Neuronal stem cell (in vitro differentiated cells): ENCODE measurements around the gene F12.

Experiments used
- DNase-seq: peaks from one replicate; pipeline ENCODE4 v3.0.0-alpha.2; 2013; ENCODE audit warnings: low spot score
- H2AFZ ChIP-seq: one replicate; pipeline ENCODE4 v1.6.1; 2013; ENCODE audit warnings: mild to moderate bottlenecking, low read length, inconsistent platforms
- H2AK5ac ChIP-seq: 2 replicates; pipeline ENCODE4 v1.6.1; 2013; ENCODE audit warnings: low read depth, mild to moderate bottlenecking, inconsistent platforms, low read length, moderate library complexity, mixed read lengths
- H2BK120ac ChIP-seq: 2 replicates; pipeline ENCODE4 v1.6.1; 2013; ENCODE audit warnings: low read depth, mild to moderate bottlenecking, inconsistent platforms, low read length, moderate library complexity, mixed read lengths
- H2BK12ac ChIP-seq: one replicate; pipeline ENCODE4 v1.6.1; 2013; ENCODE audit warnings: low read length, inconsistent platforms
- H2BK15ac ChIP-seq: 2 replicates; pipeline ENCODE4 v1.6.1; 2013; ENCODE audit warnings: mild to moderate bottlenecking, low read length, inconsistent platforms, mixed read lengths
- H2BK5ac ChIP-seq: one replicate; pipeline ENCODE4 v1.6.1; 2013; ENCODE audit warnings: inconsistent platforms, mild to moderate bottlenecking, low read length, moderate library complexity
- H3K14ac ChIP-seq: one replicate; pipeline ENCODE4 v1.6.1; 2013; ENCODE audit warnings: low read length, inconsistent platforms
- H3K18ac ChIP-seq: 2 replicates; pipeline ENCODE4 v1.6.1; 2013; ENCODE audit warnings: low read length, inconsistent platforms
- H3K23ac ChIP-seq: 2 replicates; pipeline ENCODE4 v1.6.1; 2013; ENCODE audit warnings: low read depth, mild to moderate bottlenecking, mixed read lengths, low read length, inconsistent platforms; ENCODE audit not compliant: poor library complexity
- H3K27ac ChIP-seq: replicated peaks from 3 replicates; pipeline ENCODE4 v1.5.1; 2013; ENCODE audit warnings: low read length, inconsistent platforms
- H3K27me3 ChIP-seq, 3 experiments: 2 replicates each; pipeline ENCODE4 v1.6.1; 2013; ENCODE audit warnings: low read length in 3 of 3, mild to moderate bottlenecking in 2 of 3, inconsistent platforms in 1 of 3, low read depth in 1 of 3, mixed read lengths in 1 of 3, moderate library complexity in 1 of 3; ENCODE audit not compliant: control insufficient read depth in 3 of 3, insufficient read depth in 3 of 3
- H3K36me3 ChIP-seq, 2 donors: replicated peaks in 1 of 2; 2 replicates each; pipeline ENCODE4 v1.6.1; 2013; ENCODE audit warnings: low read length in 2 of 2; ENCODE audit not compliant: control insufficient read depth in 2 of 2, insufficient read depth in 2 of 2
- H3K4ac ChIP-seq: 2 replicates; pipeline ENCODE4 v1.6.1; 2013; ENCODE audit warnings: inconsistent platforms, mild to moderate bottlenecking, low read length, moderate library complexity
- H3K4me1 ChIP-seq, 2 donors: 1 replicate in 1 of 2; 2 replicates in 1 of 2; pipeline ENCODE4 v1.6.1; 2013; ENCODE audit warnings: low read length in 2 of 2, low read depth in 1 of 2; ENCODE audit not compliant: control insufficient read depth in 2 of 2, insufficient read depth in 1 of 2
- H3K4me2 ChIP-seq: one replicate; pipeline ENCODE4 v1.6.1; 2013; ENCODE audit warnings: mild to moderate bottlenecking, low read length, inconsistent platforms; ENCODE audit not compliant: insufficient read depth, poor library complexity, severe bottlenecking
- H3K4me3 ChIP-seq, 2 donors: 2 replicates each; pipeline ENCODE4 v1.5.1; 2013; ENCODE audit warnings: low read length in 2 of 2, mild to moderate bottlenecking in 2 of 2, inconsistent platforms in 1 of 2, moderate library complexity in 1 of 2
- H3K79me1 ChIP-seq: one replicate; pipeline ENCODE4 v1.6.1; 2013; ENCODE audit warnings: low read depth, mild to moderate bottlenecking, inconsistent platforms, low read length, moderate library complexity
- H3K9ac ChIP-seq: one replicate; pipeline ENCODE4 v1.6.1; 2013; ENCODE audit warnings: mild to moderate bottlenecking, low read depth, low read length, inconsistent platforms; ENCODE audit not compliant: poor library complexity
- H3K9me3 ChIP-seq, 2 donors: replicated peaks in 1 of 2; 2 replicates each; pipeline versions ENCODE3 to v1.6.1; 2013; ENCODE audit warnings: low read length in 2 of 2, mild to moderate bottlenecking in 2 of 2, inconsistent platforms in 1 of 2, low read depth in 1 of 2, mixed read lengths in 1 of 2, moderate library complexity in 1 of 2; ENCODE audit not compliant: control insufficient read depth in 2 of 2, insufficient read depth in 1 of 2
- H4K8ac ChIP-seq: one replicate; pipeline ENCODE4 v1.6.1; 2013; ENCODE audit warnings: low read depth, mild to moderate bottlenecking, inconsistent platforms, low read length, moderate library complexity
- H4K91ac ChIP-seq: one replicate; pipeline ENCODE4 v1.6.1; 2013; ENCODE audit warnings: low read length, low read depth, mild to moderate bottlenecking, inconsistent platforms; ENCODE audit not compliant: poor library complexity
- WGBS, 2 donors: extraction: QIAGEN DNeasy Blood & Tissue Kit; methylation state at CpG; one replicate each; pipeline ENCODE4 v1.1.7; 2013; ENCODE audit warnings: missing lambda C conversion rate in 2 of 2, mixed read lengths in 1 of 2; ENCODE audit not compliant: insufficient read length in 2 of 2, insufficient replicate concordance in 1 of 2; ENCODE audit errors: extremely low coverage in 2 of 2; 5-methylcytosine and 5-hydroxymethylcytosine counted together

Gene F12

DNA sequence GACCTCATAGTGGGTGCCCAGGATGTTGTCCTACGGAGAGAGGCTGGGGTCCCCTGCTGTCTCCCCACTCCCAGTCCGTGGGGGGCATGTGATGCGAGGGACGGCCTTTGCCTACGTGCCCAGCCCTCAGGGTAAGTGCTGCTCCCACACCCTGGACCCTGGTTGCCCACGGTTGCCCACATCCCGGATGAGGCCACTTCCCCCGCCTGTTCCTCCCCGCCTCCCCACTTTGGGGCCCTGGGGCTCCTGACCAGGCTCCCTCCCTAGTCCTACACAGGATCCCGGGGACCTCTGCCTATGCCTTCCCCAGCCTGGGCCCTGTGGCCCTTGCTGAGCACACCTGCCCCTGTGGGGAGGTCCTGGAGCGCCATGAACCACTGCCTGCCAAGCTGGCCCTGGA is 23.6 kb downstream of the F12 start:
- Histone ChIP-seq H2AK5ac (peak overlapping the region; percentile 61), H3K27me3 (peaks cover 0 to 65% (median 2%) of the 10 kb centered on the region in 3 experiments), H2BK120ac (peak overlapping the region; percentile 2), H2BK15ac (peak overlapping the region; percentile 88), H3K36me3 (no peaks in the 10 kb centered on the region), H3K23ac (no peak overlapping the region), H3K4me3 (no peak overlapping the region), H4K8ac (no peak overlapping the region), H2BK12ac (peak overlapping the region; percentile 49), H3K14ac (no peak overlapping the region), H4K91ac (no peak overlapping the region), H2AFZ (no peak overlapping the region), H3K27ac (no peak overlapping the region), H3K18ac (peak overlapping the region; percentile 13), H3K4me1 (peaks cover 3 to 13% of the 10 kb centered on the region in 2 donors), H3K4ac (no peak overlapping the region), H3K9ac (no peak overlapping the region), H3K4me2 (no peak overlapping the region), H2BK5ac (no peak overlapping the region), H3K79me1 (no peaks in the 10 kb centered on the region), H3K9me3 (no peaks in the 10 kb centered on the region)
- no peak for DNase-seq
- WGBS, 2 donors = no CpG with 5 or more reads among the region's 11 CpGs

DNA sequence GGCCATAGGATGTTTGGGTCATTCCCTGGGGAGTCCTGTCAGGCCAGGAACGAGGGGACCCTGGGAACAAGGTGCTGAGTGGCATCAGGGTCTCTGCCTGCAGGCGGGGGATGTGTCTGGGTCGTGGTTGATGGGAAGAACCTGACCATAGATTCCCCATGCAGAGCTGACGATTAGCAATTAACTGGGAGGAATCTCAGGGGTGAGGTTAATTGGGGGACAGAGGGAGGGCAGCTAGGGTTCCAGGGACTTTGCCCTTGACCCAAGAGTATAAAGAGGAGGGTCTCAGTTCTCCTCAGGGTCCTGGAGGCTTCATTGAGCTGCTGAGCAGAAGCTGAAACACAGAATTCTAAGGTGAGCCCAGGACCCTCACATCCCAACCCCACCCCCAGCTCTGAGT is 25.2 kb downstream of the F12 start, which contains the start of gene SLC34A1:
Gene SLC34A1, plus strand, starts transcription at position 301 of the 400 bp plus-strand sequence. CDS start 1,308 bp downstream, outside the sequence.
- H2BK15ac ChIP-seq = no peak within 1 kb of the TSS
- WGBS, 2 donors = no CpG with 5 or more reads among the region's 4 CpGs
- H4K91ac ChIP-seq = no peak within 1 kb of the TSS
- H3K36me3 ChIP-seq = no peaks in the 10 kb centered on the region
- no peak within 1 kb of the TSS for H3K23ac ChIP-seq
- no peak within 1 kb of the TSS for H3K9ac ChIP-seq
- DNase-seq = no peak
- H3K4me3 ChIP-seq = no peak within 1 kb of the TSS
- peaks cover 3 to 5% of the 10 kb centered on the region in 2 donors for H3K4me1 ChIP-seq
- H3K79me1 ChIP-seq = no peaks in the 10 kb centered on the region
- peak within 1 kb of the TSS; percentile 66 for H3K14ac ChIP-seq
- H3K27me3 ChIP-seq = peaks cover 0 to 55% (median 2%) of the 10 kb centered on the region in 3 experiments
- no peak within 1 kb of the TSS for H3K27ac ChIP-seq
- H2BK5ac ChIP-seq = peak within 1 kb of the TSS; percentile 39
- H4K8ac ChIP-seq = peak within 1 kb of the TSS; percentile 43
- no peak within 1 kb of the TSS for H3K4me2 ChIP-seq
- no peak within 1 kb of the TSS for H2BK120ac ChIP-seq
- no peak within 1 kb of the TSS for H2AFZ ChIP-seq
- no peak within 1 kb of the TSS for H3K18ac ChIP-seq
- peak within 1 kb of the TSS; percentile 83 for H2AK5ac ChIP-seq
- H3K9me3 ChIP-seq = no peaks in the 10 kb centered on the region
- H2BK12ac ChIP-seq = no peak within 1 kb of the TSS
- H3K4ac ChIP-seq = no peak within 1 kb of the TSS

DNA sequence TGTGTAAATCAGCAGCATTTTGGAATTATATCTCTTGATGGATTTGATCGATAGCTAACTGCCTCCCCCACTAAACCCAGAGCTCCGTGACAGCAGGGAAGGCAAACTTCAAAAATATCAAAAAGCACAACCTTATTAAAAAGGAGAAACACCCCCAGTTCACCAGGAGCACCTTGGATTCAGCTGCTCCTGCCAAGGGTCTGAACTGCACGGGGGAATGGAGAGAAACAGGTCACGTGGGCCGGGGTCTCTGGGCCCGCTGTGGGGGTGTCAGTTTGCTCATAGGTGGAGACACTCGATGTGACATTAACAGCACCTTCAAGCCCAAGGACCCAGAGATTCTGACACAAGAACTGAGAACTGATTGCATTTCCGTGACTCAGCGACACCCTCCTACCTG is 26.2 kb downstream of the F12 start:
- Histone ChIP-seq H3K4ac (no peak overlapping the region), H3K23ac (no peak overlapping the region), H2BK12ac (no peak overlapping the region), H3K9ac (no peak overlapping the region), H3K18ac (no peak overlapping the region), H2BK120ac (no peak overlapping the region), H3K4me3 (no peak overlapping the region), H3K27ac (no peak overlapping the region), H2BK15ac (no peak overlapping the region), H3K9me3 (no peaks in the 10 kb centered on the region), H4K8ac (no peak overlapping the region), H2AFZ (no peak overlapping the region), H2BK5ac (peak overlapping the region; percentile 39), H3K27me3 (peaks cover 0 to 46% (median 2%) of the 10 kb centered on the region in 3 experiments), H3K4me2 (no peak overlapping the region), H3K79me1 (no peaks in the 10 kb centered on the region), H3K36me3 (no peaks in the 10 kb centered on the region), H3K4me1 (peaks cover 0 to 3% of the 10 kb centered on the region in 2 donors), H3K14ac (no peak overlapping the region), H4K91ac (no peak overlapping the region), H2AK5ac (peak overlapping the region; percentile 83)
- DNase-seq = no peak
- WGBS, 2 donors = no CpG with 5 or more reads among the region's 9 CpGs

DNA sequence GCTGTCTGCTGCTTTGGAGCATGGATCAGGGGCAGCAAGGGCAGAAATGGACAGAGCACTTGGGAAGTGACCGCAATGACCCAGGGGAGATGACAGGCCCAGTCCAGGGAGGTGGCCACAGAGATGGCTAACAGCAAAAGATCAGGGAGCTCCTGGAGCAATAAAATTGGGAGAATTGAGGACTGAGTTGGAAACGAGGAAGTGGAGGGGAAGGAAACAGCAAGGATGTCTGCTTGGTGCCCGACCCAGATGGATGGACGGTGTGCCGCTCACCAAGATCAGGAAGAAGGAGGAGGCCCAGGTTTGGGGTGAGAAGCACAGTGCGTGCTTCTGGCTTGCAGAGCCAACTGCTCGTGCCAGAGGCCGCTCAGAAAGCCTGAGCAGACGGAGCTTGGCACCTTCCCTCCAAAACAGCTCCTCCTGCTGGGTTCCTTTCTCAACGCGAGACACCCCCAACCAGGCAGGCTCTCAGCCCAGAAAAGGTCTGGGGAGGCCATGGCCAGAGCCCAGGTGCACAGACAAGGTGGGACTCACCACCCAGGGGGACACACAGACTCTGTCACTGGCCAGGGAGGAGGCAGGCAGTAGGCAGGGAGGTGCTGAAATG is 26.8 kb downstream of the F12 start:
- no peaks in the 10 kb centered on the region for H3K9me3 ChIP-seq
- no CpG with 5 or more reads among the region's 11 CpGs for WGBS, 2 donors
- H3K18ac ChIP-seq = peak overlapping the region; percentile 82
- H3K4ac ChIP-seq = no peak overlapping the region
- no peak for DNase-seq
- H2BK120ac ChIP-seq = no peak overlapping the region
- peaks cover 0 to 44% (median 2%) of the 10 kb centered on the region in 3 experiments for H3K27me3 ChIP-seq
- peak overlapping the region; percentile 68 for H2AK5ac ChIP-seq
- no peak overlapping the region for H3K14ac ChIP-seq
- peak overlapping the region; percentile 6 for H2AFZ ChIP-seq
- H3K23ac ChIP-seq = peak overlapping the region; percentile 75
- peak overlapping the region; percentile 94 for H4K91ac ChIP-seq
- H4K8ac ChIP-seq = peak overlapping the region; percentile 21
- no peak overlapping the region for H3K27ac ChIP-seq
- no peaks in the 10 kb centered on the region for H3K79me1 ChIP-seq
- H2BK12ac ChIP-seq = no peak overlapping the region
- H3K4me1 ChIP-seq = peaks cover 0 to 3% of the 10 kb centered on the region in 2 donors
- peak overlapping the region; percentile 37 for H2BK15ac ChIP-seq
- no peak overlapping the region for H3K4me2 ChIP-seq
- peak overlapping the region; percentile 54 for H3K9ac ChIP-seq
- H2BK5ac ChIP-seq = no peak overlapping the region
- H3K4me3 ChIP-seq = no peak overlapping the region
- no peaks in the 10 kb centered on the region for H3K36me3 ChIP-seq
